ENCODE results near the gene PSTPIP1.

Gene PSTPIP1

GRCh38 chr15:77015646-77016320 lies 20.9 kb downstream of the PSTPIP1 start:
- H3K36me3 Mint-ChIP-seq (ENCODE audit: low read depth): peaks cover 44% of the 10 kb centered on the region
- no peaks in the 10 kb centered on the region for H3K27me3 Mint-ChIP-seq (ENCODE audit: low read depth)
- no peaks in the 10 kb centered on the region for H3K9me3 Mint-ChIP-seq
- H3K4me3 Mint-ChIP-seq: peak overlapping the region; percentile 38
- peak overlapping the region; percentile 83 for H3K27ac Mint-ChIP-seq
- peaks cover 79% of the 10 kb centered on the region for H3K4me1 Mint-ChIP-seq (ENCODE audit: low read depth)

GRCh38 chr15:77016321-77016695 lies 21.4 kb downstream of the PSTPIP1 start:
- H3K4me1 Mint-ChIP-seq (ENCODE audit: low read depth): peaks cover 77% of the 10 kb centered on the region
- H3K27ac Mint-ChIP-seq: peak overlapping the region; percentile 70
- H3K36me3 Mint-ChIP-seq (ENCODE audit: low read depth): peaks cover 44% of the 10 kb centered on the region
- H3K9me3 Mint-ChIP-seq: no peaks in the 10 kb centered on the region
- no peaks in the 10 kb centered on the region for H3K27me3 Mint-ChIP-seq (ENCODE audit: low read depth)
- no peak overlapping the region for H3K4me3 Mint-ChIP-seq

- H3K9me3 Mint-ChIP-seq: no peaks in the 10 kb centered on the region
- H3K36me3 Mint-ChIP-seq (ENCODE audit: low read depth): peaks cover 43% of the 10 kb centered on the region
- peaks cover 81% of the 10 kb centered on the region for H3K4me1 Mint-ChIP-seq (ENCODE audit: low read depth)
- no peaks in the 10 kb centered on the region for H3K27me3 Mint-ChIP-seq (ENCODE audit: low read depth)
- H3K27ac Mint-ChIP-seq: peak overlapping the region; percentile 83
- no peak overlapping the region for H3K4me3 Mint-ChIP-seq
These were observed 22.2 kb downstream of the PSTPIP1 start for GRCh38 chr15:77017091-77017660.

- Mint-ChIP-seq H3K36me3 (ENCODE audit: low read depth) (peaks cover 46% of the 10 kb centered on the region), H3K4me1 (ENCODE audit: low read depth) (peaks cover 82% of the 10 kb centered on the region), H3K4me3 (no peak overlapping the region), H3K9me3 (no peaks in the 10 kb centered on the region), H3K27ac (peak overlapping the region; percentile 83), H3K27me3 (ENCODE audit: low read depth) (no peaks in the 10 kb centered on the region)
These were observed 23.1 kb downstream of the PSTPIP1 start for GRCh38 chr15:77017761-77018720.

- peaks cover 82% of the 10 kb centered on the region for H3K4me1 Mint-ChIP-seq (ENCODE audit: low read depth)
- H3K27ac Mint-ChIP-seq: peak overlapping the region; percentile 93
- no peaks in the 10 kb centered on the region for H3K9me3 Mint-ChIP-seq
- no peak overlapping the region for H3K4me3 Mint-ChIP-seq
- H3K36me3 Mint-ChIP-seq (ENCODE audit: low read depth): peaks cover 49% of the 10 kb centered on the region
- H3K27me3 Mint-ChIP-seq (ENCODE audit: low read depth): no peaks in the 10 kb centered on the region
These were observed 24.0 kb downstream of the PSTPIP1 start for GRCh38 chr15:77018796-77019505.

GRCh38 chr15:77019521-77020331 lies 24.8 kb downstream of the PSTPIP1 start:
- Mint-ChIP-seq H3K27ac (peak overlapping the region; percentile 93), H3K9me3 (no peaks in the 10 kb centered on the region), H3K4me3 (peak overlapping the region; percentile 70), H3K4me1 (ENCODE audit: low read depth) (peaks cover 78% of the 10 kb centered on the region), H3K27me3 (ENCODE audit: low read depth) (no peaks in the 10 kb centered on the region), H3K36me3 (ENCODE audit: low read depth) (peaks cover 50% of the 10 kb centered on the region)

GRCh38 chr15:77020348-77021087 lies 25.6 kb downstream of the PSTPIP1 start:
- peak overlapping the region; percentile 93 for H3K27ac Mint-ChIP-seq
- no peaks in the 10 kb centered on the region for H3K27me3 Mint-ChIP-seq (ENCODE audit: low read depth)
- peaks cover 71% of the 10 kb centered on the region for H3K4me1 Mint-ChIP-seq (ENCODE audit: low read depth)
- H3K4me3 Mint-ChIP-seq: peak overlapping the region; percentile 14
- no peaks in the 10 kb centered on the region for H3K9me3 Mint-ChIP-seq
- peaks cover 44% of the 10 kb centered on the region for H3K36me3 Mint-ChIP-seq (ENCODE audit: low read depth)

- Mint-ChIP-seq H3K4me3 (no peak overlapping the region), H3K4me1 (ENCODE audit: low read depth) (peaks cover 72% of the 10 kb centered on the region), H3K27ac (peak overlapping the region; percentile 97), H3K36me3 (ENCODE audit: low read depth) (peaks cover 44% of the 10 kb centered on the region), H3K27me3 (ENCODE audit: low read depth) (no peaks in the 10 kb centered on the region), H3K9me3 (no peaks in the 10 kb centered on the region)
These were observed 26.2 kb downstream of the PSTPIP1 start for GRCh38 chr15:77021088-77021481.

- Mint-ChIP-seq H3K9me3 (no peaks in the 10 kb centered on the region), H3K27ac (peak overlapping the region; percentile 97), H3K4me3 (peak overlapping the region; percentile 66), H3K36me3 (ENCODE audit: low read depth) (peaks cover 44% of the 10 kb centered on the region), H3K27me3 (ENCODE audit: low read depth) (no peaks in the 10 kb centered on the region), H3K4me1 (ENCODE audit: low read depth) (peaks cover 72% of the 10 kb centered on the region)
These were observed 27.0 kb downstream of the PSTPIP1 start for GRCh38 chr15:77021803-77022381.

GRCh38 chr15:77022646-77023575 lies 28.0 kb downstream of the PSTPIP1 start:
- Mint-ChIP-seq H3K4me3 (peak overlapping the region; percentile 66), H3K4me1 (ENCODE audit: low read depth) (peaks cover 66% of the 10 kb centered on the region), H3K27me3 (ENCODE audit: low read depth) (no peaks in the 10 kb centered on the region), H3K36me3 (ENCODE audit: low read depth) (peaks cover 46% of the 10 kb centered on the region), H3K9me3 (no peaks in the 10 kb centered on the region), H3K27ac (peak overlapping the region; percentile 97)

- Mint-ChIP-seq H3K9me3 (no peaks in the 10 kb centered on the region), H3K4me1 (ENCODE audit: low read depth) (peaks cover 58% of the 10 kb centered on the region), H3K27me3 (ENCODE audit: low read depth) (no peaks in the 10 kb centered on the region), H3K36me3 (ENCODE audit: low read depth) (peaks cover 43% of the 10 kb centered on the region), H3K27ac (peak overlapping the region; percentile 97), H3K4me3 (peak overlapping the region; percentile 25)
These were observed 28.8 kb downstream of the PSTPIP1 start for GRCh38 chr15:77023576-77024272.

All from T-helper 1 cell treated with Interleukin-12 subunit alpha and Interleukin-12 subunit beta and Interleukin-4 antibody, amounts not matched to agents 30 μg/mL and 1 μg/mL, for 36 hours (primary cell).